ENCODE results near the gene TTYH2.

GRCh38 chr17:74197801-74198200 lies 15.6 kb upstream of the TTYH2 start:
- TF ChIP-seq EZH2 (IDR thresholded peaks at IDR 0.05; ENCODE audit: low read depth) (no peak), CTCF (conservative IDR thresholded peaks at IDR 0.05) (no peak)
